ENCODE measurements around the gene VPS54.

VPS54 gene

DNA sequence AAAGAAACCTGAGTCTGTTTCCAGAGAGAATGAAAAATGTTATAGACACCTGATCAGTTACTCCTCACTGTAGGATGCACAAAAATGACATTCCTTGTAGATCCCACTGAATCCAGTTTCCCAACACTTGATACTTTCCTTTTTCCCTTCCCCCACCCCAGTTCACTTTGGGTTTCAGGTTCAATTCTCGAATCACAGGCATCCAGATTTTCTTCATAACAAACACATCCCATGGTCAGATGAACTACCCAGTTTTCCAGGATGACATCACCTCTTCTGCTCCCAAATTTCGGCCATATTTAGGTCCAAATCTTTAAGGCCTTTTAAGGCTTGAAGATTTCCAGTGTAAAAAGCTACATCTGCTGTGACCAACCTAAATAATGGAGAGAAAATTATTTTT, 126.1 kb downstream of the VPS54 start:
- no peak for DNase-seq

DNA sequence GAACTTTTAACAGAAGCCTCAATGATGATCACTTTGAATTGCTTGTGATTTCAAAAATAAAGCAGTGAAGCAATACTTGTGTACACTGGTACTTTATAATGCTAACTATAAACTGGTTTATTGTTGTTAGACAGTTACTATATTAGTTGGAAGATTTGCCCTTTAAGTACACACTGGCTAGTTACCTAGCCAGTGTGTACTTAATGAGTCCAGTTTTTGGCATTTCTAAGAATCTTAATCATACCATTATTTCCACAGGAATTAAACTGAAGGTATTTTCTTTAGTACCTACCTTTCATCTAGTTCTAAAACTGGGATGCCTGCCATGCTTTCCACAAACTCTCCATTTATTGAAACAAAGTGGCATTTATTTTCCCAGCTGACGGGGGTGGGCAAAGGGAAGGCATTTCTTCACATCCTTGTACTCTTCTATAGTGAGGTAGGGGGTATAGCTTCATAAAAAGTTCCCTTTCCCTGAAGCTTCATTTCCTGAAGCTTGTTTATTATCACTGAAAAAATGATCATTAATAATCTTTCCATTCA, 127.7 kb downstream of the VPS54 start:
- no peak for DNase-seq

GRCh38 chr2:63890678-63891077, 128.6 kb downstream of the VPS54 start:
- no peak for DNase-seq

DNA sequence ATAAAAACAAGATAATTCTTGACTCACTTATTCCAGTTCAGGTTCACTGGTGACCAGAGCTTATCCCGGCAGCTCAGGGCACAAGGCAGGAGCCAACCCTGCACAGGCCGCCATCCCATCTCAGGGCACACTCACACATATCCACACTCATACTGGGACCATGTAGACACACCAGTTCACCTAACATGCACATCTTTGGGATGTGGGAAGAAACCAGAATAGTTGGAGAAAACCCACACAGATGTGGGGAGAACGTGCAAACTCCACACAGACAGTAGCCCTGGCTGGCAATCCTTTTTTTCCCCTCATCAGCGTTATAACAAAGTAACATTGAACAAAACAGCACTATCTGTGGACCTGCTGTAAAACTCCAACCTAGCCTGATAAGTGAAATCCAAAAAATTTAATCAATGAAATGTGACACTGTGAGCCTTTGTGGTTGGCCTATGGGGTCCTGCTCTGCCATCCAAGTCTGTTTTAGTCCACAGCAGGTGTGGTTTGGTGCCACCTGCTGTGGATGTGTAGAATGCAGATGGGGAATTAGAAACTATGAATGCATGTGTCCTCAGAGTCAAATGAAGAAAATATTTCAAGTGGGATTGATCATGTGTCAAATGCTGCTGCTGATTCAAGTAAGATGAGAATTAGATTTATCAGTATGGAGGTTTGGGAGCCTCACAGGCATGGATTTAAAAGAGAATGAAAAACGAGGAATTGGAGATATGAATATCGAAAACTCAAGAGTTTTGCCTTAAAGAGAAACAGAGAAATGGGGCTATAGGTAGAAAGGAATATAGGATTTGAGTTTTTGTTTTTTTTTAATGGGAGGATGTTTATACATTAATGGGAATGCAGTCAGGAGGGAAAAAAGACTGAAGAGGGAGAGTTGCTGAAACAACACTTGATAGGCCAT, 130.5 kb downstream of the VPS54 start:
- DNase-seq: no peak

DNA sequence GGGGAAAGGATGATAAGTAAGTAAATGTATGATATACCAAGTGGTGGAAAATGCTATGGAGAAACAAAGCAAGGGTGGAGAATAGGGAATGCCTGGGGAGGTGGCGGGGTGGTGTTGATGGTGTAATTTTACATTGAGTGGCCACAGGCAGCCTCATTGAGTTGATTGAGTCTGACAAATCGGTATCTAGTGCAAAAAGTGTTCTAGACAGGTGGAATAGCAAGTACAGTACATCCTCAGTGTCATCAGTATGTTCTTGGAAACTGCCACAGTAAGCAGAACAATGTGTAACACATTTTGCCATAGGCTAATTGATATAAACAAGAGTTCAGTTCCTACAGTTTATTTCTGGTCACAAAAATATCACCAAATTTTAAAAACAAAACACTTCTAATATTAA, 131.2 kb downstream of the VPS54 start:
- no peak for DNase-seq

DNA sequence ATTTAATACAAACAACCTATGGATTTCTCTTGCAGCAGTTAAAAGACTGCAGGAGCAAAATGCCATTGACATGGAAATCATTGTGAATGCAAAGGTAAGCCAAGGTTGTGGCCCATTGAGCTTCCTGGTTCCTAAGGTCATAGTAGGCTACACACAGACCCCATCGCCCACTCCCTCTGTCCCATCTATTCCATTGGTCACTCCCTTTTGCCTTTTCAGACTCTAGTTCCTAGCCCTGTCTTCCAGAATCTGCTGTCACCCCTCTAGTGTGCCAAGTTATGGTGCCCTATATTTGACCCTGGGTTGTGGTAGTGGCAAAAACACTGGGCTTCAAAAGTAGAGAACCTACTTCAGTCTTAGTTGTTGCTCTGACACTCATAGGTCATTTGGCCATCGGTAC, 132.8 kb downstream of the VPS54 start:
- no peak for DNase-seq

DNA sequence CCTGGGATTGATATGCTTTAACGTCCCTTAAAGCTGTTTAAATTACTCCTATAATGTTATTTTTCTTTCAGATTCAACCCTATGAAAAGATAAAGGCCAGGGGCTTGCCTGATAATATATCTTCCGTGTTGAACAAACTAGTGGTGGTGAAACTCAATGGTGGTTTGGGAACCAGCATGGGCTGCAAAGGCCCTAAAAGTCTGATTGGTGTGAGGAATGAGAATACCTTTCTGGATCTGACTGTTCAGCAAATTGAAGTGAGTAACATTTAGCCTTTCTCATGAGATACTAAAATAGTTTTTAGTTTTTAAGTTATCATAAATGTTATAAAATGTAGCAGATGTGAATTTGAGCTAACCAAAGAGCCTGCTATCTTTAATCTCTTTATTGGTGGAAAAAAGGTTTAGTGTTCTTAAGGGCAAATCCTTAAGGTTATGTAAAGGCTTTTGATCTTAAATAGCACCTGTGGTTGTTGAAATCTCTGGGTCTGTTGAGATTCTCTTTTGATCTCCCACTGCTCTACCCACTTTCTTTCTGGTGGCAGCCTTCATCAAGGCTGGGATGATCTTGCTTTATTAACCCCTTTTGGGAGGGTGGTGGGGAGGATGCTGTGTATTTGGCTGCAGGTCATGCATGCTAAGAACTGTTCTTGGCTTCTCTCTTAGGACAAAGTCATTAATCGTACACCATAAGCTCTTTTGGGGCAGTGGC, 136.7 kb downstream of the VPS54 start:
- no peak for DNase-seq

DNA sequence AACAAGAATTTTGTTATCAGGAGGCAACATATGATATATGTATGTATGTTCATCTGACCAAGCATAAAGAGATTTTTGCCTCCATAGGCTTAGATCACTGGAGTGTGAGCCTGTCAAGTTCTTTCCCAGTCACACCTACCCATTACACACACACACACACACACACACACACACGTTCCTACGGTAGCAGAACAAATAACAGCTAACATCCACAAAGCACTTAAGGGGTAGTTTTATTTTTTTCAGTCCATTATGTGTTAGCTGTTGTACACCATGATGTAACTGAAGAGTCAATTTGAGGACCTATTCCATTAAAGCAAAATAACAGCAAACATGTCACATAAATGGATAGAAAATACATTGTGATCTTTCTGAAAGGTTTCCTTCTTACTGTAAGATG, 138.0 kb downstream of the VPS54 start:
- peak; percentile 23 for DNase-seq

GRCh38 chr2:63880625-63881024, 138.6 kb downstream of the VPS54 start:
- DNase-seq: no peak

- DNase-seq: no peak
Observed at GRCh38 chr2:63879876-63880433, 139.3 kb downstream of the VPS54 start.

DNA sequence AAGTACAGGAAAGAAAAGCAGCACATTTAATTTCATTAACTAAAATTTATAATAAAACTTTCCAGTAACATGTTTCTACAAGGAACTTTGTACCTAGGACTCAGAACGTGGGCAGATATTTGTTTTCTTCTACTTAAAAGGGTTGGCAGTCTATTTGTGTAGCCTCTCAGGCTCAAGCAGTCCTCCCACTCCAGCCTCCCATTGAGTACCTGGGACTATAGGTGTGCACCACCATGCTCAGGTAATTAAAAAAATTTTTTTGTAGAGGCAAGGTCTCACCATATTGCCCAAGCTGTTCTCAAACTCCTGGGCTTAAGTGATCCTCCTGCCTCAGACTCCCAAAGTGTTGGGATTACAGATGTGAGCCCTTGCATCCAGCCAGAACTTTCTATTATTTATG, 140.7 kb downstream of the VPS54 start:
- no peak for DNase-seq

- no peak for DNase-seq
Observed at GRCh38 chr2:63876311-63876710, 142.9 kb downstream of the VPS54 start.

DNA sequence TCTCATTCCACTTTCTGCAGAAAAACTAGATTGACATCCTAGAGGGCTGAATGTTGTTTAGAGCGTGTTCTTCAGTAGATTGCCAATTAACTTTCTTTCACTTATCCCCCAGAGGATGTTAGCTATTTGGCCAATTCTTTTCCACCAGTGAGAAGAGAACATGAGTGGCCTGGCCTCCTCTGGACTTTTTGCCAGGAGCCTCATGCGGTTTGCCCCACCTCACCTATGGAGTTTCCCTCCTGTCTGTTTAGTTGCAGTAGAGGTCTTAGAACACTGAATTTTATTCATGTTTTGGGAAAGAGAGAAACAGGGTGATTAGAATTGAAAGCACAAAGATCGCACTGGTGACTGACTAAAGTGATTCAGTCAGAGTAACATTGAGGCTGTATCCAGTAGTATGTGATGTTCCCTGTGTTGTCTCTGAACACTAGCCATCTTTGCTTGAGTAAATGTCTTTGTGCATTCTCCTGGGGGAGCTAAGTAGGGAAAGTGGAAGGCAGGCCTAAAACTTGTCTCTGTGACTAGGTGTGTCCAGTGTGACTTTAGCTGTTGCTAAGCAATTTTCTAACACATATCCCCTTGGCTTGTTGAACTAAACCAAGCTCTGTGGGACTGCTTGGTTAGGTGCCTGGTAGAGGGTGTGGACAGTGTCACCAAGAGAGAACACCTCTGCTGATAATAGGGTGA, 143.5 kb downstream of the VPS54 start:
- no peak for DNase-seq

DNA sequence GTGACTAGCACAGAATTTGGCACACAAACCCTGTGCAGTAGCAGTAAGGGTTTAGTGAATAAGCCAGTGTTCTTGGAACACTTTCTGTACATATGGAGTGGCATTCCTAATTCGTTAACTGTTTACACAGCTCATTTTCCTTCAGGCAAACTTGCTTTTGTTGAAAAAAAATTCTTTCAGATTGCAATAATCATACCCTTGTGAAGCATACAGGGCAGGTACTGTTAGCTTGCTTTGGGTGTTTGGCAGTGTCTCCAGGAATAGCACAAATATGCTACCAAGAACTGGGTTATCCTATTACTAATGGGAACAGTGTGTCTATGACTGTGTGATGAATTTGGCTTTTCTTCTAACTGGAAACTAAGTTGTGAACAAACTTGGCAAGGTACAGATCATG, 144.1 kb downstream of the VPS54 start:
- DNase-seq: no peak

DNA sequence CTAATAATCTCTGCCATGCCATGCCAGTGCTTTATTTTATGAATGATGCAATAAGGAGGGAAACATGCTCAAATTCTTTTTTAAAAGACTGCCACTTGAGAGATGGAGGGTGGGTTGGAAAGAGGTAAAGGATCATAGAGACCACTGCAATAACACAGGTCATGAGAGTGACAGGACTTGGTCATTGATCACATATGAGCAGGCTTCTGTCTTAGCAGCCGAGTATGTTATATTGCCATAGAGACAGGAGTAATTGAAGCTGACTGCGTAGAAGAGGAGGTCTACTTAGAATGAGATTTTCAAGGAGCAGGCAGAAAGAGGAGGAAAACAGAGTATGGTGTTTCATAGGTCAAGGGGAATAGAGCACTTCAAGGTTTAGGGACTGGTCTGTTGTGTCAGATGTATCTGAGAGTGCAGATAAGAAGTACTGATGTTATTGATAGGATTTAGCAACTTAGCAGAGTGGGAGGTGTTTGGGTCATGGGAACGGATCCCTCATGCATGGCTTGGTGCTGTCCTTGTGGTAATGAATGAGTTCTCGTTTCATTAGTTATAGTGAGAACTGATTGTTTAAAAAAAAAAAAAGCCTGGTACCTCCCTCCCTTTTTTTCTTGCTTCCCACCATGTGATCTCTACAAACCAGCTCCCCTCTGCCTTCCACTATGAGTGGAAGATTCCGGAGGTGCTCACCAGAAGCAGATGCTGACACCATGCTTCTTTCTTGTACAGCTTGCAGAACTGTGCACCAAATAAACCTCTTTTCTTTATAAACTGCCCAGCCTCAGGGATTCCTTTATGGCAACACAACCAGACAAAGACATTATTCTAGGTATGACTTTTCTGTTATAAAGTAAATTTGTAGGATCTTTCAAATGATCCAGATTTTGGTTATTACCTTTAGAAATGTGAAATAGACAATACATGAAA, 144.8 kb downstream of the VPS54 start:
- DNase-seq: no peak

GRCh38 chr2:63872571-63873328, 146.5 kb downstream of the VPS54 start:
- DNase-seq: no peak

DNA sequence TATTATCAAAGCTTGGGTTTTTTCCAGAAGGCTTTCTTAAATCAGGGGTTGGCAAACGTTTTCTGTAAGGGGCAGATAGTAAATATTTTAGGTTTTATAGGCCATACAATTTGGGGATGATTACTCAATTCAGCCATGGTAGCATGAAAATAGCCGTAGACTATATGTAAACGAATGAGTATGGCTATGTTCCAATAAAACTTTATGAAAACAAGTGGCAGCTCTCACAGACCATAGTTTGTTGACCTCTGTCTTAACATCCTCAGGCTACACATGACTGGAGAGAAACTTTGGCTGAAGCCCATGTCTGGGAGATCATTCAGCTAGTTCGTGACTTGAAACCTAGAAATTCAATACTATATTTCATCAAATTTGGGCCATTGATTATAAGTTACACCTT, 147.4 kb downstream of the VPS54 start:
- DNase-seq: no peak

- no peak for DNase-seq
Observed at GRCh38 chr2:63870679-63871078, 148.5 kb downstream of the VPS54 start.

GRCh38 chr2:63866009-63866709, 153.1 kb downstream of the VPS54 start:
- DNase-seq: no peak

DNA sequence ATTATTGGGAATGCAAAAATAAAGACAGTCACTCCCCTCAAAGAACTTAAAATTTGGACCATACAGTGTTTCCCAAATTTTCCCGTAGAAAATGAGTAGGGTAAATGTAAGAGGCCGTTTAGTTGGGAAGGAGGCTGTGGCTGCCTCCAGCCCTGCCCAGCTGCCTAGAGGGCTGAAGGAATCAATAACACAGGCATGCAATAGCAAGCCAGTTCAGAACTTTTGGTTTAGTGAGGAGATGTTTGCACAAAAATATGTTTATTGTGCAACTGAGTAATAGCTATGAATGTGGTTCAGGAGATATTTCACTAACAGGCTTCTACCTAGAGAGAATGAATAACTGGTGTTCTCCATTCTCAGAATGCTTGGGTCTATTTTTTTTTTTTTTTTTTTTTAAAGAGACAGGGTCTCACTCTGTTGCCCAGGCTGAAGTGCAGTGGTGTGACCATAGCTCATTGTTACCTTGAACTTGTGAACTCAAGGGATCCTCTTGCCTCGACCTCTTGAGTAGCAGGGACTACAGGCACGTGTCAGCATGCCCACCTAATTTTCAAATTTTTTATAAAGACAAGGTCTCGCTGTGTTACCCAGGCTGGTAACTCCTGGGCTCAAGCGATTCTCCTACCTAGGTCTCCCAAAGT, 153.9 kb downstream of the VPS54 start:
- no peak for DNase-seq
